ENCODE data around the gene TMPRSS4.

The TMPRSS4 gene

GRCh38 chr11:118105657-118106305, 28.9 kb downstream of the TMPRSS4 start:
- DNase-seq (ENCODE audit: low read depth): no peak

GRCh38 chr11:118106789-118107335, 30.0 kb downstream of the TMPRSS4 start:
- no peak for DNase-seq (ENCODE audit: low read depth)

DNA sequence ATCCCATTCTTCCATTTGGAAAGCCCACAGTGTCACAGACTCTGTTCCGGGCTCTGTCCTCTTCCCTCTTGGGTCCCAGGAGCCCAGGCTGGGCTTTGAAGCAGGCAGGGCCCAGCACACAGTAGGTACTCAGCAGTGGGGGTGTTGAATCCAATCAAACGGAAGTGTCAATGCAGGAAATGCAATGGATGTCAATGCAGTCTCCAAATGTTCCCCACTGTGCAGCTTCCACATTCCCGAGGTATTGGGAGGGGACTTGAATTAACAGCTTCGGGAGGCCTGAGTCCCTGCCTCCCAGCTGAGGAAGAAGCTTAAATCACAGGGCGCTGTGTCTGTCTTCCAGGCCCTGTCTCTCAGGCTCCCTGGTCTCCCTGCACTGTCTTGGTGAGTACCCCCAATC, 31.6 kb downstream of the TMPRSS4 start:
- DNase-seq (ENCODE audit: low read depth): no peak

- no peak for DNase-seq (ENCODE audit: low read depth)
These were observed 32.4 kb downstream of the TMPRSS4 start for GRCh38 chr11:118109231-118109630.

DNA sequence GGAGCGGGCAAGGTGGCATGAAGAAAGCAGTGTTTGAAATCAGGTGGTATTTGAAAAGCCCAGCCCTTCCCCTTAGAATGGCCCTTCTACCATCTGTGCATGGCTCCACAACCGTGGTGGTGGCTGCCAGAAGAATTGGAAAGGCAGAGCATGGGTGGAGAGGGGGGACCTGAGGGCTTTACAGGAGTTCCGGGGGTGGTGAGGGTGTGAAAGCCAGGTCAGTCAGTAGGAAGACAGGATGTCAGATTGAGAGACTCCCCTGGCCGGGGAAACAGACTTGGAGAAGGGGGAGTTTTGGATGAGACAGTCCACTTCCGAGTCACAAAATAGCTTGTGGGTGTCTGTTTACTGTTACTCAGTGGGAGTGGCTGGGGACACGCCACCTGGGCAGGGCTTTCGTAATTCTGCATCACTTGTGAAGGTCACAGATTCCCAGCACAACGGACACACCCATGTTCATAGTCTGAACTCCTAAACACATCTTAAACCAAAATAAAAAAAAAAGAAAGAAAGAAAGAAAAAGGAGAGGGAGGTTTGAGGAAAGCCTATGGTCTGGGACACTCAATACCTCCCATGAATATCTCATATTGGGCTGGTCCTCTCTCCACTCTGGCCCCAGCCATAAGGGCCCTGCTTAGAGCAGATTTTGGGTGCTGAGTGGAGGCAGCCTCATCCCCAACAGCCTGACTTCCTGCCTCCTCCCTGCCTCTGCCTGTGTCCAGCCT, 34.3 kb downstream of the TMPRSS4 start:
- DNase-seq (ENCODE audit: low read depth): no peak

DNA sequence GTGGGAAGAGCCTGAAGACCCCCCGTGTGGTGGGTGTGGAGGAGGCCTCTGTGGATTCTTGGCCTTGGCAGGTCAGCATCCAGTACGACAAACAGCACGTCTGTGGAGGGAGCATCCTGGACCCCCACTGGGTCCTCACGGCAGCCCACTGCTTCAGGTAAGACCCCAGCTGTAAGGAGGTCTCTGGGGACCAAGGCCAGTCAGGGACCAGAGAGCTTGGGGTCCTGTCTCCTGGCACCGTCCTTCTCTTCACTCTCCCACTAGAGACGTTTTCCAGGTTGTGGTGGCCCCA, 34.8 kb downstream of the TMPRSS4 start:
- no peak for DNase-seq (ENCODE audit: low read depth)

GRCh38 chr11:118112711-118113430, 36.0 kb downstream of the TMPRSS4 start:
- no peak for DNase-seq (ENCODE audit: low read depth)

DNA sequence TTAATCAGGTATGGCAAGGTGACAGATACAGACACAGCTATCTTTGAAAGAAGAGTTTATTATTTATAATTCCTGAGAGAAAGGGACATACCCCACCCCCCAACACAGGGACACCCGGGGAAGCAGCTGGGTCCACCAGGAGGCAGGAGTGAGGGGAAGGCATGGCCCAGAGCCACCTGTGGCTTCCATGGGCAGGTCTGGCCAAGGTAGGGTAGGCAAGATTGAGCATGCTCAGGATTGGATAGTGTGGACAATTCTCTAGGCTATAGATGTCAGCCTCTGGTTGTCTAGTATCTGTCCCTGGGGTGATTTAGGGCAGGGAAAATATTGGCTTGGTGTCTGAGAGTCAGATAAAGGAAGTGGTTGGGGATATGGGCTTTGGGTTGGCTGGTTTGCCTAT, 37.4 kb downstream of the TMPRSS4 start:
- DNase-seq (ENCODE audit: low read depth): no peak

DNA sequence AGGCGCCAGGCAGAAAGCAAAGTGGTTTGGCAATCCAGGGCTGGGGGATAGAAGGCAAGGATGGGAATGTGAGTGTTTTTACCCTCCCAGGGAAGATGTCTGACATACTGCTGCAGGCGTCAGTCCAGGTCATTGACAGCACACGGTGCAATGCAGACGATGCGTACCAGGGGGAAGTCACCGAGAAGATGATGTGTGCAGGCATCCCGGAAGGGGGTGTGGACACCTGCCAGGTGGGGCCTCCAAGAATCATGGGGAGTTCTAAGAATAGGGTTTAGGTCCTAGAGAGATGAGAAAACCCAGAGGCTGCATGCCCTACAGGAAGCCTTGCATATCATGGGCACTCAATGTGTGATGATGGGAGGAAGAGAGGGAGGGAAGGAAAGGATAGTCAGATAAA, 38.2 kb downstream of the TMPRSS4 start:
- no peak for DNase-seq (ENCODE audit: low read depth)

DNA sequence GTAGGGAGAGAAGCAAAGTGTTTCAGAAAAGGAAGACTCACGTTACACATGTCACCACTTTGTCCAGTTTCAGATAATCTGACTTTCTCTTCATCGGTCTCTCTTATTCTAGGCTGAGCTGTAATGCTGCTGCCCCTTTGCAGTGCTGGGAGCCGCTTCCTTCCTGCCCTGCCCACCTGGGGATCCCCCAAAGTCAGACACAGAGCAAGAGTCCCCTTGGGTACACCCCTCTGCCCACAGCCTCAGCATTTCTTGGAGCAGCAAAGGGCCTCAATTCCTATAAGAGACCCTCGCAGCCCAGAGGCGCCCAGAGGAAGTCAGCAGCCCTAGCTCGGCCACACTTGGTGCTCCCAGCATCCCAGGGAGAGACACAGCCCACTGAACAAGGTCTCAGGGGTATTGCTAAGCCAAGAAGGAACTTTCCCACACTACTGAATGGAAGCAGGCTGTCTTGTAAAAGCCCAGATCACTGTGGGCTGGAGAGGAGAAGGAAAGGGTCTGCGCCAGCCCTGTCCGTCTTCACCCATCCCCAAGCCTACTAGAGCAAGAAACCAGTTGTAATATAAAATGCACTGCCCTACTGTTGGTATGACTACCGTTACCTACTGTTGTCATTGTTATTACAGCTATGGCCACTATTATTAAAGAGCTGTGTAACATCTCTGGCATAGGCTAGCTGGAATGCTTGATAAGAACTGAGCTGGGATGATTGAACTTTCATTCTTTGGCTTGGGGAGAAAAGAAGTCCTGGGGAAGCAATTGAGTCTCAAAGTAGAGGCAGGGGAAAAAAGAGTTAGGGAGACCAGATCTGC, 41.1 kb downstream of the TMPRSS4 start:
- DNase-seq (ENCODE audit: low read depth): no peak

GRCh38 chr11:118120793-118121192, 43.9 kb downstream of the TMPRSS4 start:
- no peak for DNase-seq (ENCODE audit: low read depth)

DNA sequence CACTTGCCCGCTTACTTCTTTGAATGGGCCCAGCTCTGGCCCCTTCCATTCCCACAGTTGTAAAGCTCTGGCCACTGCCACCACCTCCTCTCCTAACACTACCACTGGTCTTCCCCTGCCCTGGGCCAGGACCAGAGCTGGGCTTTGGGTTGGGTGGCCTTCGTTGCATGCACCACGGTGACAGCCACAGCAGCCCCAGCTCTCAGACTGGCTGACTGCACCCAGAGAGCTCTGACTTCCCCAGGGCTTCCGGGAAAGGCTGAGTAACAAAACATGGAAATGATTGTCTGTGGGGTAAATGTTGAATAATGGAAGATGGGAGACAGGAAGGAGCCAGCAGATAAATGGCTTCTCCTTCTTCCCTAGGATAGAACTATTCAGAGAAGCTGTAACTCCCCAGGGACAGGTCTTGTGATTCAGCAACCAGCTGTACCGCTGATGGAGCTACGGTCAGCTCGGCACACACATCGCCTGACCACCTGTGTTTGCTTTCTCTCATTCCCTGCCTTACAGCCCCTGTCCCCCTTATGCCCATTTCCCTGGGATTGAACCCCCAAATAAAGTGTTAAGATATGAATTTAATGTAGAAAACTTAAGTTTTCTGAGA, 48.2 kb downstream of the TMPRSS4 start:
- DNase-seq (ENCODE audit: low read depth): no peak

DNA sequence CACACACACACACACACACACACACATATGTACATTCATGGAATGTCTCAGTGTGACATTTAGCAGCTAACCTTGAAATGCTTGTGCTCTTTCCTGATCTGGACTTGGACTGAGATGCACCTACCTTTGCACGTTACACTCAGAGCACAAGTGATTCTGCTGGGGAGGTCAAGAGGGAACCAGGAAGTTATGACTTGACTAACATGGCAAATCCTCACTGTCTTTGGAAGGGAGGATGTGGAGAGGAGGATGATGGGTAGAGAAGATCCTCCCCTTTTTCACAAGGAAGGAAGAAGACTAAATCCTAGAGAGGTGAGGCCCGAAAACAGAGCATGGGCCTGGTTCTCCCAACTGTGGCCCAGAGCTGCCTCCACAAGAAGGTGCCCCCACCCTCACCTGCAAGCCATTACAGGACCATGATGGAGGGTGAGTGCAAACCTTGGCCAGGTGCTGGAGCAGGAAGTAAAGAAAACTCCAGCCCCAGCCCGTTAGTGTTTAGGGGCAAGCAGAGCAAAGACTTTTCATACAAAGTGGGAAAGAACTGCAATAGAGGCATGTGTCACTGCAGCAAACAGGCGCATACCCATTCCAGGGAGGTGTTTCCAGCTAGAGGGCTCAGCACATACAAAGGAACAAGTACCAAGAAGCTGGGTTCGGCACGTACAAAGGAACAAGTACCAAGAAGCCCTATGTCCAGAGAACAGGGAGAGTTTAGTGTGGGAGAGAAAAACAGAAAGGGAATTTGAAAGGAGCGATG, 49.4 kb downstream of the TMPRSS4 start:
- DNase-seq (ENCODE audit: low read depth): no peak

GRCh38 chr11:118128310-118128709, 51.4 kb downstream of the TMPRSS4 start:
- DNase-seq (ENCODE audit: low read depth): no peak

- no peak for DNase-seq (ENCODE audit: low read depth)
These were observed 52.0 kb downstream of the TMPRSS4 start for GRCh38 chr11:118128721-118129470.

GRCh38 chr11:118129471-118130172, 52.7 kb downstream of the TMPRSS4 start:
- no peak for DNase-seq (ENCODE audit: low read depth)

DNA sequence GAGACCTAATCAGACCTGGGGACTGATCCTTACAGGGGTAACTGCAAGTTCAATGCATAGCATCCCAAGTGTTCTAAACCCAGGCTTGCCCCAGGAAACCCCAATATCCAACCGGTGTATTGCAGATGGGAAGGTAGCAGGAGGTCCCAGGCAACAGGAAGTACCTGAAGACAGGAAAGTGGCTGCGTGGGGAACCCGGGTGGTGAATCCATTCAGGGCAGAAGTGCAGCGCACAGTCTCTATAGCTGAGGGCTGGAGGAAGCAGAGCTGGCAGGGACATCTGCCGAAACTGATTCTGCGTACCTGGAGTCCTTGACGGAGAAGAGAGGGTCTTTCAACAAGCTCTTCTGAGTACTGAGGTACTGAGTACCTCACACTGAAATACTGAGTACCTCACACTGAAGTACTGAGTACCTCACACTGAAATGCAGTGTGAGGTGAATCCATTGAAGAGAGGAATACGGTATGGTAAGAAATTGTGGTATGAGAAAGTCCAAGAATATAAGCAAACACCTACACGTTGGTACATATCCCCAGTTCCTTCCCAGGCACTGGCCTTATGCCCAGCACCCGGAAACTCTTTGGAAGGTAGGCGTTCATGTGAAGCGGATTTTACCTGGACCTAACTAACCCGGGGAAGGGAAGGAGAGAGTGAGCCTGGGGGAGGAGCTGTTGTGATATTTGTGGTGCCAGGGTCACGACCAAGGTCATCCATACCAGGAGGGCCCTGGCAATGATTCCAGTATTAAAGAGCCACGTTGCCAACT, 55.7 kb downstream of the TMPRSS4 start:
- no peak for DNase-seq (ENCODE audit: low read depth)

- no peak for DNase-seq (ENCODE audit: low read depth)
These were observed 56.9 kb downstream of the TMPRSS4 start for GRCh38 chr11:118133816-118134215.

Measured in T follicular helper cell (primary cell).